ENCODE data around the gene LRRC4B. TPM values are rescaled to one million over a fixed set of nuclear protein-coding genes. Genes with fewer than 3 reads are reported as not detected.

The LRRC4B gene
- total RNA-seq, 1 donor from 2014 or later, result 0.47 TPM

DNA sequence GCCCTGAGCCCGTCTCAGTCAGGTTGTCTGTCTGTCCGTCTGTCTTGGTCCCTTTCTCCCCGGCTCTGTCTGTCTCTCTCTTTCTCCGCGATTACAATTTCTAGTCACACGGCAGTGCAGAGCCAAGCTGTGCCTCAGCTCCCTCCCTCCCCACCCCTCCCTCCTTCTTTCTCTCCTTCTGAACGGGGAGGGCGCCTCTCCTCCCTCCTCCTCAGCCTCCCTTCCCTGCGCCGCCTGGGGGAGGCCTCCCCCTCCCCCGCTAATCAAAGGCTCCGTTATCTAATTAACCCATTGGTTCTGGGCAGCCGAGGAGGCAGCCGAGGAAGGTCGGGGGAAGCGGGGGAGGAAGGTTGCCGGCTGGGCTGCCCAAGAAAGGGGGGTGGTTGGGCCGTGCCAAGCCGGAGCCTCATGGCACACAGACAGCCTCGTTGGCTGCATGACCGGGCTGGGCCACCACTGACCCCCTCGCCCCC lies 16.5 kb downstream of the LRRC4B start:
- Histone ChIP-seq H3K9me3 (replicated peaks) (no peaks in the 10 kb centered on the region), H3K4me3 (peak overlapping the region; percentile 41), H3K36me3 (no peaks in the 10 kb centered on the region), H3K4me1 (peaks cover 18% of the 10 kb centered on the region), H3K27ac (replicated peaks) (no peak overlapping the region), H3K27me3 (ENCODE audit: low read depth) (peaks cover 98% of the 10 kb centered on the region)
- TF ChIP-seq, protein P1, sequence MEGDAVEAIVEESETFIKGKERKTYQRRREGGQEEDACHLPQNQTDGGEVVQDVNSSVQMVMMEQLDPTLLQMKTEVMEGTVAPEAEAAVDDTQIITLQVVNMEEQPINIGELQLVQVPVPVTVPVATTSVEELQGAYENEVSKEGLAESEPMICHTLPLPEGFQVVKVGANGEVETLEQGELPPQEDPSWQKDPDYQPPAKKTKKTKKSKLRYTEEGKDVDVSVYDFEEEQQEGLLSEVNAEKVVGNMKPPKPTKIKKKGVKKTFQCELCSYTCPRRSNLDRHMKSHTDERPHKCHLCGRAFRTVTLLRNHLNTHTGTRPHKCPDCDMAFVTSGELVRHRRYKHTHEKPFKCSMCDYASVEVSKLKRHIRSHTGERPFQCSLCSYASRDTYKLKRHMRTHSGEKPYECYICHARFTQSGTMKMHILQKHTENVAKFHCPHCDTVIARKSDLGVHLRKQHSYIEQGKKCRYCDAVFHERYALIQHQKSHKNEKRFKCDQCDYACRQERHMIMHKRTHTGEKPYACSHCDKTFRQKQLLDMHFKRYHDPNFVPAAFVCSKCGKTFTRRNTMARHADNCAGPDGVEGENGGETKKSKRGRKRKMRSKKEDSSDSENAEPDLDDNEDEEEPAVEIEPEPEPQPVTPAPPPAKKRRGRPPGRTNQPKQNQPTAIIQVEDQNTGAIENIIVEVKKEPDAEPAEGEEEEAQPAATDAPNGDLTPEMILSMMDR (IDR thresholded peaks at IDR 0.05; ENCODE audit: borderline replicate concordance), result no peak
- intact Hi-C loops (cut with micrococcal nuclease), result no loop called here
- no peak for DNase-seq

DNA sequence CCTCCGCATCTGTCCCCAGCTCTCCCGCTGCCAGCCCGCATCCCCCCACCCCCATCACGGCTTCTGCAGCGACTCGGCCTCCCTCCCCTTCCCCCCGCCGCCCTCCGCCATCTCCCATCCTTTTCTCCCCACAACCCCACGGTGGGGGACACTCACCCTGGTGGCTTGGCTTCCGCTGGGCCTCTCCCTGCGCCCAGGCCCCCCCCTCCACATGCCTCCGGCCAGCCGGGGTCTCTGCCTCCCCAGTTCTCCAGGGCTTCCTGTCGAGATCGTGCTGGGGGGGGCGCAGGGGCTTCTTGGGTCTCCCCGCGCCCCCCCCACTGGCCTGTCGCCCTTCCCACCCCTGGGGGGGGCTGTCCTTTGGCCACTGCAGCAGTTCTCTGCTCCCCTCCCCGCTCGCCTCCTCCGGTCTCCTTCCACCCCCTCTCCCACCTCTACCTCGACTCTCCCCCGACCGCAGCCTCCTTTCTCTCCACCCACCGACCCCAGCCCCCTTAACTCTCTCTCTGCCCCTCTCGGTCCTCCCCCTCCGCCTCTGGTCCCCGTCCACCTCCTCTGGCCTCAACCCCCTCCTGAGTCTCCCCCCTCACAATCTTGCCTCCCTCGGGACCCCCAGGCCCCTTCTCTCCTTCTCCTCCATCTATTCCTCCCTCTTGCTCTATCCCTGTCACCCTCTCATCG lies 17.1 kb downstream of the LRRC4B start:
- peak overlapping the region; percentile 41 for H3K4me3 ChIP-seq
- H3K4me1 ChIP-seq, result peaks cover 12% of the 10 kb centered on the region
- H3K27me3 ChIP-seq (ENCODE audit: low read depth), result peaks cover 98% of the 10 kb centered on the region
- intact Hi-C loops (cut with micrococcal nuclease), result no loop called here
- TF ChIP-seq, protein P1 (IDR thresholded peaks at IDR 0.05; ENCODE audit: borderline replicate concordance), result no peak
- DNase-seq, result no peak
- no peaks in the 10 kb centered on the region for H3K9me3 ChIP-seq (replicated peaks)
- no peaks in the 10 kb centered on the region for H3K36me3 ChIP-seq
- H3K27ac ChIP-seq (replicated peaks), result no peak overlapping the region

DNA sequence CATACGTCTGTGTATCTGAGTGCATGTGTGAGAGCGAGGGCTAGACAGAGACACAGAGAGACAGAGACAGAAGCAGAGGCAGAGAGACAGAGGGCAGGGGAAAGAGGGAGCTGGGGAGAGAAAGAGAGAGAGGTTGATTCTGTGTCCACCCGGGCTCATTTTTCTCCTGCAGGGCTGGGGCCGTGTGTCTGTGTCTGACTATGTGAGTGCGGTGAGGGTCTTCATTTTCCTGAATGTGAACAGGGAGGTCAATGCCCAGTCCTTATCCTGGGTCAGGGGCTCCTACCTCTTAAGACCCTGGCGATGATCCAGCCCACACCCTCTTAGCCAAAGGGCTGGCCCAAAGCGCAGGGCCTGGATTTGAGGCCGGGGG lies 17.7 kb downstream of the LRRC4B start:
- peaks cover 94% of the 10 kb centered on the region for H3K27me3 ChIP-seq (ENCODE audit: low read depth)
- no peak for DNase-seq
- H3K4me3 ChIP-seq, result peak overlapping the region; percentile 41
- no peaks in the 10 kb centered on the region for H3K36me3 ChIP-seq
- intact Hi-C loops (cut with micrococcal nuclease), result no loop called here
- no peak overlapping the region for H3K27ac ChIP-seq (replicated peaks)
- peaks cover 8% of the 10 kb centered on the region for H3K4me1 ChIP-seq
- TF ChIP-seq, protein P1 (IDR thresholded peaks at IDR 0.05; ENCODE audit: borderline replicate concordance), result no peak
- H3K9me3 ChIP-seq (replicated peaks), result no peaks in the 10 kb centered on the region

DNA sequence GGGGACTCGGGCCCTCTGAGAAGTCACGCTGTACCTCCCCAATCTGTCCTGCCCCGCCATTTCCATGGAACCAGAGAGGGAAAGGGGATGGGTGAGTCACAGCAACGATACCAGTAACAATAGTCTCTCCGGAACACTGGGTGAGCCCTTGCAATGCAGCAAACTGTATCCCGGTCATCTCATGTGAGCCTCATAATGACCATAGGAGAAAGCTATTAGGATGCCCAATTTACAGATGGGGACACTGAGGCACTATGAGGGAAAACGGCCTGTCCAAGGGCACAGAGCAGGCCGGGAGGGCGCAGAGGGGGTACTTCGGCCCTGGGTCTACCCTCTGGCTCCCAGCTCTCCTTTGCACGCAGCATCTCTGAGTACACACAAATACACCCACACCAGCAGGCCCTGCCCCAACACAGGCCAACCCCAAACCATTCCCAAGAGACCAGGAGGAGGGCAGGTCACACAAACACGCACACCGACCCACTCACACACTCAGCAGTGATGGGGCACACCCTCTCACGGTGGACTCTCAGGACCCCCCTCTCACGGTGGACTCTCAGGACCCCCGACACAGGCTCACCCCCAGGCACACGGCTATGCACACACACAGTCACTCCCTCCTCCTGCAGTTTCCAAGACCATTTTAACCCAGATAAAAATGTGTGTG lies 18.2 kb downstream of the LRRC4B start:
- Histone ChIP-seq H3K4me1 (peaks cover 8% of the 10 kb centered on the region), H3K9me3 (replicated peaks) (no peaks in the 10 kb centered on the region), H3K27ac (replicated peaks) (no peak overlapping the region), H3K36me3 (no peaks in the 10 kb centered on the region), H3K27me3 (ENCODE audit: low read depth) (peaks cover 89% of the 10 kb centered on the region), H3K4me3 (no peak overlapping the region)
- DNase-seq, result no peak
- intact Hi-C loops (cut with micrococcal nuclease), result no loop called here
- TF ChIP-seq, protein P1 (IDR thresholded peaks at IDR 0.05; ENCODE audit: borderline replicate concordance), result no peak

DNA sequence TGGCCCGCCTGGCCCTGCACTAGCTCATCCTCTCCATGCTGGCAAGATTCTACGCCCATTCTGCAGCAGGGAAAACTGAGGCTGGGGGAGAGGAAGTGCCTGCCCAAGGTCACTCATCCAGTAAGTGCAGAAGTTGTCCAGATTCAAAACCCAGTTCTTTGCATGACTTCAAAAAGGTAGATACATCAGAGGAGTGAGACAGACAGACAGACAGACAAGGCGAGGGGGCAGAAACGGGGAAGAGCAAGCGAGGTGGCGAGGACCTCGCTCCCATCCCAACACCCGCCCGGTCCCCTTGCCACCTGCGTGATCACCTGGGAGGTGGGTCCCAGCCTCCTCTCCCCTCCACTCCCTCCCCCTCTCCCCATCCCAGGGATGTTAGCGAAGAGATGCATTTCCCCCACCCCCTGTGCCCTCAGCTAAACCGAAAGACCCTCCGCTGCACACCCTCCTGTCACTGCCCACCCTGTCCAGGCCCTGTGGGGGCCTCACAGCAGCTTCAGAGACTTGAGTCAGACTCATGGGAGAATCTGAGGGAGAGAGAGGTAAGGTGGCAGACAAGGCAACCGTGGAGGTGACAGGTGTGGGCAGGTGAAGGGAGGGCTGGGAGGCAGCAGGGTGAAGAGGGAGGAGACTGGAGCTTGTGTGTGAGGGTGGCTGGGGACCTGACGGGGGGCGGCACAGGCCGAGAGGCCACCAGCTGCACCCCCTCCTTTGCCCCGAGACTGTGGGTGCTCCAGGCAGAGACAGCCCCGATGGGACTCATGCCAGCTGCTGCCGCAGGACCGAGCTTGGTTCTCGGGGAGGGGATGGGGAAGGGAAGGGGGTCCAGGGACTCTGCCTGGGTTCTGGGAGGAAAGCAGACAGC lies 18.9 kb downstream of the LRRC4B start:
- no peaks in the 10 kb centered on the region for H3K36me3 ChIP-seq

More for the DNA sequence above, 18.9 kb downstream of the LRRC4B start:
- TF ChIP-seq, protein P1 (IDR thresholded peaks at IDR 0.05; ENCODE audit: borderline replicate concordance), result no peak
- Histone ChIP-seq H3K27ac (replicated peaks) (no peak overlapping the region), H3K27me3 (ENCODE audit: low read depth) (peaks cover 82% of the 10 kb centered on the region), H3K9me3 (replicated peaks) (no peaks in the 10 kb centered on the region), H3K4me3 (no peak overlapping the region), H3K4me1 (peaks cover 8% of the 10 kb centered on the region)
- no peak for DNase-seq
- intact Hi-C loops (cut with micrococcal nuclease), result no loop called here

Data from left ventricle myocardium inferior (tissue), 1 donor.